RCC 7860 (cell line): ENCODE results near the gene RETN.

Experiments
- DNase-seq: peaks from one replicate; pipeline ENCODE4 v3.0.0-alpha.2; 2015; ENCODE audit warnings: low spot score
- FAIRE-seq: peaks from 2 replicates; lab custom pipeline; 2012; peaks lifted over from hg19 to GRCh38; lab: Jason Lieb, UNC

RETN gene

GRCh38 chr19:7705387-7706187 is 36.7 kb downstream of the RETN start:
- DNase-seq (no peak), FAIRE-seq (no peak)

DNA sequence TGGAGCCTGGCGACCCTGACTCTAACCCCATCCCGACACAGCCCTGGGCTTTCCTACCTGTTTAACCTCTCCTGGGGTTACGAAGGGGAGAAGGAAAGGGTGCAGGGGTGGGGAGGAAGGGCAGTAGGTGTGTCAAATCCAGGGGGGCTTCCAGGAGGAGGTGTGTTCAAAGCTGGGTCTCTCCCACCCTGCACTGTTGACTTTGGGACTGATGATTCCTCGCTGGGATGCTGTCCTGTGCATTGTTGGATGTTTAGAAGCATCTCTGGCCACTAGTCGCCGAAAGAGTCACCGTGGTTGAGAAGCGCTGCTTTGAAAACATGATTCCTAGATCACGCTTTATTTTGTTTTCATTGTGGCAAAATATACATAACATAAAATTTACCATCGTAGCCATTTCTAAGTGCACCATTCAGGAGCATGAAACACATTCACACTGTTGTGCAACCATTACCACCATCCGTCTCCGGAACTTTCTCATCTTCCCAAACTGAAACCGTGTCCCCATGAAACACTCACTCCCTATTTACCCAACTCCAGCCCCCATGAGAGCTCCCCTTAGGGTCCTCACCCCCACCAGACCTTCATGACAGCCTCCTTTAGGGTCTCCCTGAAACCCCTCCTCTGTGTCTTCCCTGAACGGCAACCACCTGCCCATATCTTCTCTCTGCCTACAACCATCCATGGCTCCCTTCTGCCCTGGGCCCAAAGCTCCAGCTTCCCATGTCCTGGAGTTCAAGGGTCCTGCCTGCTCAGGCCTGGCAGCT is 37.5 kb downstream of the RETN start:
- FAIRE-seq (no peak), DNase-seq (no peak)

DNA sequence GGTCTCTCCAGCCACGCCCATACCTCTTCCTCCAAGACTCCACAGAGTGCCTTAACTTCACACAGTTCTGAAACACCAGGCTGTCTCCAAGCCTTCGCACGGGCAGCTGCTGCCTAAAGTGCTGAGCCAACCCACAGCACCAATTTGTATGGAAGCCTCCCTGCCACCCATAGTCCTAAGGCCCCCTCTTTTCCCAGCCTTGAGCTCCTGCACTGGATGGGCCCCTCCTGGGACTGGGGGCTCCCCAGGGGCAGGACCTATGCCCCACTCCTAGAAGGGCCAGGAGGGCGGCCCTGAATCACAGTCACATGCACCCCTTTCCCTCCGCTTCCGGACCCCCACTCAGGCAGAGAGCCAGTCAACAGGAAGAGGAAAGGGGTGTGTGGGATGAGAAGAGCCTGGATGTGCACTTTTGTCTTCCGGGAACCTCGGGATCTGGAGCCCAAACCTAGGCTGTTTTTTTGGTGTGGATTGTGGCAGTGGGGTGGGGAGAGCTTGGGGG is 38.2 kb downstream of the RETN start:
- DNase-seq, result no peak
- no peak for FAIRE-seq

DNA sequence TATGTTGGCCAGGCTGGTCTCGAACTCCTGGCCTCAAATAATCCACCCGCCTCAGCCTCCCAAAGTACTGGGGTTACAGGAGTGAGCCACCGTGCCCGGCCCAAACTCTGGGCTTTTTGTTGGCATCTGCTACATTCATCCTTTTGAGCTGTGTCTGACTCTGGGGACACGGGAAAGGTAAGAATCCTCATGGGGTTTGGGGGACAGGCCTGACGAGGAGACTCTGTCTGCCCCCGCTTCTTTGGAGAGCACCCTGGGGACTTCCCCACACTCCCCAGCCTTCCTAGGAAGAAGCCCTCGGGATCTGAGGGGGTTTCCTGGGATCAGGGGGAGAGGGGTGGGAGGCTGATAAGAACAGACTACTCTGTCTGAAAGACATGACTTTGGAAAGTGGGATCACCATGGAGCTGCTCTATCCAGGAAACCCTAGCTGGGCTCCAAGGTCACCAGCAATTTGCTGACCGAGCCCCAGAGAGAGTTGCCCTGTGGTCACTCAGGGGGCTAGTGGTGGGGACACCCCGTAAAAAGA is 41.1 kb downstream of the RETN start:
- FAIRE-seq (no peak), DNase-seq (no peak)

DNA sequence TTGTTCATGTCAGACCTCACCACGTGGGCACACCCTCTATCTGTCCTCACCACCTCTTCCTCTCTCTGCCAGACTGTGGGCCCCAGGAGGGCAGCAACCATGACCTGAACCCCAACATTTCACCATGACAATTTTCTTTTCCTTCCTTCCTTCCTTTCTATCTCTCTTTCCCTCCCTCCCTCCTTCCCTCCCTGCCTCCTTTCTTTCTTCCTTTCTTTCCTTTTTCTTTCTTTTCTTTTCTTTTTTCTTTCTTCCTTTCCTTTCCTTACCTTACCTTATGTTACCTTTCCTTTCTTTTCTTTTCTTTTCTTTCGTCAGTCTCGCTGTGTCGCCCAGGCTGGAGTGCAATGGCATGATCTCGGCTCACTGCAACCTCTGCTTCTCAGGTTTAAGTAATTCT is 41.8 kb downstream of the RETN start:
- FAIRE-seq (no peak), DNase-seq (no peak)

- FAIRE-seq (no peak), DNase-seq (no peak)
These were observed 46.8 kb downstream of the RETN start for GRCh38 chr19:7715671-7716070.

DNA sequence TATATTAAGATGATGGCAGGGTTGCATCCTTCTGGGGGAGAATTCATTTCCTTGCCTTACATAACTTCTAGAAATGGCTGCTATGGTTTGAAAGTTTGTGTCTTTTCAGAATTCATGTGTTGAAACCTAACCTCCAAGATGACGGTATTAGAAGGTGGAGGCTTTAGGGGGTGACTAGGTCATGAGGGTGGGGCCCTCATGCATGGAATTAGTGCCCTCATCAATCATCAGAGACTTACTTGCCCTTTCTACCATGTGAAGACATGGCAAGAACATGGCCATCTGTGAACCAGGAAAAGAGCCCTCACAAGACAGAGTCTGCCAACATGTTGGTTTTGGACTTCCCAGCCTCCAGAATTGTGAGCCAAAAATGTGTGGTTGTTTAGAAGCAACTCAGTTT is 47.9 kb downstream of the RETN start:
- DNase-seq (no peak), FAIRE-seq (no peak)

GRCh38 chr19:7718668-7719067 is 49.8 kb downstream of the RETN start:
- FAIRE-seq, result no peak
- no peak for DNase-seq
